HG02759 (cell line): Measurements from ENCODE around the gene S100A3.
"Not testable (repeated sequence)": the region's sequence is repeated elsewhere in the genome, so short reads cannot be mapped to it uniquely, and the experiment has no call there.

Experiments
- ATAC-seq: cut with Tn5 transposase; IDR thresholded peaks from one replicate; pipeline ENCODE4 v1.9.1; 2021; ENCODE audit warnings: mild to moderate bottlenecking, moderate library complexity; ENCODE audit not compliant: unreplicated experiment

S100A3 gene

GRCh38 chr1:153548722-153549688, at the start of gene S100A3:
Gene S100A3 (minus strand): TSS chr1:153549258. CDS start chr1:153548485, 773 bp downstream.
- ATAC-seq: no peak

GRCh38 chr1:153598309-153599172, 49.5 kb upstream of the S100A3 start:
- ATAC-seq: peak; percentile 97

GRCh38 chr1:153597206-153597605, 48.1 kb upstream of the S100A3 start:
- ATAC-seq: no peak

GRCh38 chr1:153592748-153593147, 43.7 kb upstream of the S100A3 start:
- no peak for ATAC-seq

GRCh38 chr1:153588482-153588881, 39.4 kb upstream of the S100A3 start:
- no peak for ATAC-seq

- ATAC-seq: not testable (repeated sequence)
Measured at GRCh38 chr1:153588033-153588432, 39.0 kb upstream of the S100A3 start.

GRCh38 chr1:153587314-153587713, 38.3 kb upstream of the S100A3 start:
- ATAC-seq: no peak

- no peak for ATAC-seq
Measured at GRCh38 chr1:153586347-153586746, 37.3 kb upstream of the S100A3 start.

- ATAC-seq: no peak
Measured at GRCh38 chr1:153585006-153585405, 35.9 kb upstream of the S100A3 start.

GRCh38 chr1:153583976-153584375, 34.9 kb upstream of the S100A3 start:
- ATAC-seq: no peak

- ATAC-seq: not testable (repeated sequence)
Measured at GRCh38 chr1:153583514-153583913, 34.5 kb upstream of the S100A3 start.

- ATAC-seq: not testable (repeated sequence)
Measured at GRCh38 chr1:153582836-153583235, 33.8 kb upstream of the S100A3 start.

- ATAC-seq: no peak
Measured at GRCh38 chr1:153578936-153579335, 29.9 kb upstream of the S100A3 start.

GRCh38 chr1:153578490-153578889, 29.4 kb upstream of the S100A3 start:
- ATAC-seq: no peak

- ATAC-seq: no peak
Measured at GRCh38 chr1:153577624-153578051, 28.6 kb upstream of the S100A3 start.

- no peak for ATAC-seq
Measured at GRCh38 chr1:153577138-153577537, 28.1 kb upstream of the S100A3 start.

- not testable (repeated sequence) for ATAC-seq
Measured at GRCh38 chr1:153575497-153575896, 26.4 kb upstream of the S100A3 start.

- ATAC-seq: not testable (repeated sequence)
Measured at GRCh38 chr1:153575081-153575491, 26.0 kb upstream of the S100A3 start.

GRCh38 chr1:153573351-153573750, 24.3 kb upstream of the S100A3 start:
- no peak for ATAC-seq

GRCh38 chr1:153572569-153573015, 23.5 kb upstream of the S100A3 start:
- peak; percentile 59 for ATAC-seq

GRCh38 chr1:153571706-153572105, 22.6 kb upstream of the S100A3 start:
- no peak for ATAC-seq
